Peyer's patch (tissue), 4 donors: Measurements from ENCODE around the gene ROR1. TPM values are rescaled to one million over a fixed set of nuclear protein-coding genes. Genes with fewer than 3 reads are reported as not detected.

Source experiments
- DNase-seq, 3 donors: peaks; one replicate each; pipeline ENCODE4 v3.0.0-alpha.2; 2017 to 2019
- H3K27ac ChIP-seq, 4 donors: fragments of 200-600 bp; sonication (generic); one replicate each; pipeline ENCODE4 v1.5.1; 2016 to 2019
- H3K27me3 ChIP-seq, 2 donors: fragments of 200-600 bp; sonication (generic); one replicate each; pipeline ENCODE4 v1.5.1; 2019
- H3K36me3 ChIP-seq, 3 donors: fragments of 200-600 bp; sonication (generic); one replicate each; pipeline ENCODE4 v1.5.1; 2016 to 2019
- H3K4me1 ChIP-seq, 4 donors: fragments of 200-600 bp; sonication (generic); one replicate each; pipeline ENCODE4 v1.5.1; 2016 to 2019
- H3K4me3 ChIP-seq, 4 donors: fragments of 200-600 bp; sonication (generic); 1 replicate in 3 of 4; 2 replicates in 1 of 4; pipeline ENCODE4 v1.5.1; 2016 to 2019; ENCODE audit warnings: mild to moderate bottlenecking in 1 of 4
- H3K9me3 ChIP-seq, 4 donors: fragments of 200-600 bp; sonication (generic); one replicate each; pipeline ENCODE4 v1.5.1; 2016 to 2019; ENCODE audit warnings: mild to moderate bottlenecking in 1 of 4
- CTCF ChIP-seq, 6 experiments: fragments of 450-650 bp in 4 of 6; fragments of 200-600 bp in 2 of 6; sonication (generic) in 1 of 6; IDR thresholded peaks; one replicate each; pipeline ENCODE4 v1.5.1; 2017 to 2019; ENCODE audit warnings: antibody characterized with exemption in 6 of 6, mild to moderate bottlenecking in 3 of 6, moderate library complexity in 1 of 6
- POLR2A ChIP-seq, 2 donors: fragments of 450-650 bp; IDR thresholded peaks; one replicate each; pipeline ENCODE4 v1.5.1; 2017; ENCODE audit warnings: antibody characterized with exemption in 2 of 2, mild to moderate bottlenecking in 2 of 2, moderate library complexity in 2 of 2
- total RNA-seq, 4 donors: library from RNA; depleted of rRNA; stranded (reverse); fragments of >200 nt; gene quantifications; one replicate each; pipeline ENCODE4 v1.1.0, GENCODE V29; 2016

The ROR1 gene
- total RNA-seq, 4 donors from 2014 or later = 1.2 to 7.4 (median 4.7) TPM

- no peak overlapping the region for H3K4me3 ChIP-seq
- no peak for DNase-seq
- no peaks in the 10 kb centered on the region for H3K9me3 ChIP-seq
- no peaks in the 10 kb centered on the region for H3K36me3 ChIP-seq
- no peak for TF ChIP-seq CTCF (IDR thresholded peaks at IDR 0.05)
- TF ChIP-seq POLR2A (IDR thresholded peaks at IDR 0.05) = no peak
- H3K4me1 ChIP-seq = no peaks in the 10 kb centered on the region
- H3K27ac ChIP-seq = no peak overlapping the region
- no peaks in the 10 kb centered on the region for H3K27me3 ChIP-seq
Measured at GRCh38 chr1:63885899-63886298, 112.1 kb downstream of the ROR1 start.

- Histone ChIP-seq H3K27ac (no peak overlapping the region), H3K9me3 (no peaks in the 10 kb centered on the region), H3K4me1 (no peaks in the 10 kb centered on the region), H3K4me3 (no peak overlapping the region), H3K27me3 (no peaks in the 10 kb centered on the region), H3K36me3 (no peaks in the 10 kb centered on the region)
- TF ChIP-seq POLR2A (IDR thresholded peaks at IDR 0.05) (no peak), CTCF (IDR thresholded peaks at IDR 0.05) (no peak)
- no peak for DNase-seq
Measured at GRCh38 chr1:63886340-63886739, 112.5 kb downstream of the ROR1 start.

- H3K9me3 ChIP-seq = no peaks in the 10 kb centered on the region
- DNase-seq = no peak
- no peak overlapping the region for H3K27ac ChIP-seq
- peaks cover 0 to 4% (median 2%) of the 10 kb centered on the region in 4 donors for H3K4me1 ChIP-seq
- no peak for TF ChIP-seq CTCF (IDR thresholded peaks at IDR 0.05)
- no peak for TF ChIP-seq POLR2A (IDR thresholded peaks at IDR 0.05)
- H3K4me3 ChIP-seq = no peak overlapping the region
- H3K27me3 ChIP-seq = no peaks in the 10 kb centered on the region
- no peaks in the 10 kb centered on the region for H3K36me3 ChIP-seq
Measured at GRCh38 chr1:63887809-63888208, 114.0 kb downstream of the ROR1 start.

GRCh38 chr1:63888984-63889383 is 115.2 kb downstream of the ROR1 start:
- Histone ChIP-seq H3K27me3 (no peaks in the 10 kb centered on the region), H3K4me1 (peaks cover 0 to 4% (median 2%) of the 10 kb centered on the region in 4 donors), H3K27ac (no peak overlapping the region), H3K4me3 (no peak overlapping the region), H3K36me3 (no peaks in the 10 kb centered on the region), H3K9me3 (no peaks in the 10 kb centered on the region)
- TF ChIP-seq CTCF (IDR thresholded peaks at IDR 0.05) = no peak
- no peak for DNase-seq

- peaks cover 0 to 4% (median 2%) of the 10 kb centered on the region in 4 donors for H3K4me1 ChIP-seq
- no peak overlapping the region for H3K27ac ChIP-seq
- no peaks in the 10 kb centered on the region for H3K9me3 ChIP-seq
- TF ChIP-seq POLR2A (IDR thresholded peaks at IDR 0.05) (no peak), CTCF (IDR thresholded peaks at IDR 0.05) (no peak)
- no peaks in the 10 kb centered on the region for H3K36me3 ChIP-seq
- H3K27me3 ChIP-seq = no peaks in the 10 kb centered on the region
- H3K4me3 ChIP-seq = no peak overlapping the region
- no peak for DNase-seq
Measured at GRCh38 chr1:63890468-63890867, 116.7 kb downstream of the ROR1 start.

GRCh38 chr1:63891060-63891690 is 117.4 kb downstream of the ROR1 start:
- H3K27ac ChIP-seq = no peak overlapping the region
- no peaks in the 10 kb centered on the region for H3K36me3 ChIP-seq
- no peak for TF ChIP-seq CTCF (IDR thresholded peaks at IDR 0.05)
- DNase-seq = no peak
- peaks cover 0 to 4% (median 2%) of the 10 kb centered on the region in 4 donors for H3K4me1 ChIP-seq
- no peaks in the 10 kb centered on the region for H3K9me3 ChIP-seq
- no peak overlapping the region for H3K4me3 ChIP-seq
- no peaks in the 10 kb centered on the region for H3K27me3 ChIP-seq
